ENCODE results near the gene RGP1. TPM values are rescaled to one million over a fixed set of nuclear protein-coding genes. Genes with fewer than 3 reads are reported as not detected.

RGP1 gene
- total RNA-seq, 1 donor: 18.5 TPM

- no peak for DNase-seq (ENCODE audit: insufficient read length, low spot score, missing footprints)
- no peak for TF ChIP-seq CTCF (IDR thresholded peaks at IDR 0.05; ENCODE audit: extremely low read depth, low read depth, low read length)
Observed at GRCh38 chr9:35771943-35772342, 22.9 kb downstream of the RGP1 start.

GRCh38 chr9:35774907-35775635 is 26.0 kb downstream of the RGP1 start:
- no peaks in the 10 kb centered on the region for H3K79me2 ChIP-seq (ENCODE audit: insufficient read depth, low read length)
- no peaks in the 10 kb centered on the region for H4K20me1 ChIP-seq (ENCODE audit: insufficient read depth, low read length)
- TF ChIP-seq CTCF (IDR thresholded peaks at IDR 0.05; ENCODE audit: extremely low read depth, low read depth, low read length): no peak
- no peak for DNase-seq (ENCODE audit: insufficient read length, low spot score, missing footprints)
- H3K27ac ChIP-seq (ENCODE audit: low read depth, low read length): no peak overlapping the region
- H2AFZ ChIP-seq (ENCODE audit: low read length): peak overlapping the region; percentile 44
- H3K27me3 ChIP-seq (ENCODE audit: insufficient read depth, low read length): peaks cover 20% of the 10 kb centered on the region
- H3K4me1 ChIP-seq (ENCODE audit: insufficient read depth, low read length): peaks cover 13% of the 10 kb centered on the region
- H3K4me3 ChIP-seq (ENCODE audit: insufficient read depth, low read length): no peak overlapping the region
- H3K9me3 ChIP-seq (ENCODE audit: low read depth, low read length): no peaks in the 10 kb centered on the region
- no peak overlapping the region for H3K4me2 ChIP-seq (ENCODE audit: insufficient read depth, low read length)
- H3K36me3 ChIP-seq (ENCODE audit: insufficient read depth, low read length): no peaks in the 10 kb centered on the region

More at GRCh38 chr9:35771943-35772342, 22.9 kb downstream of the RGP1 start:
- H3K4me3 ChIP-seq (ENCODE audit: insufficient read depth, low read length): no peak overlapping the region
- no peaks in the 10 kb centered on the region for H3K79me2 ChIP-seq (ENCODE audit: insufficient read depth, low read length)
- no peaks in the 10 kb centered on the region for H4K20me1 ChIP-seq (ENCODE audit: insufficient read depth, low read length)
- peaks cover 5% of the 10 kb centered on the region for H3K27me3 ChIP-seq (ENCODE audit: insufficient read depth, low read length)
- H3K36me3 ChIP-seq (ENCODE audit: insufficient read depth, low read length): no peaks in the 10 kb centered on the region
- no peak overlapping the region for H2AFZ ChIP-seq (ENCODE audit: low read length)
- H3K27ac ChIP-seq (ENCODE audit: low read depth, low read length): no peak overlapping the region
- no peaks in the 10 kb centered on the region for H3K9me3 ChIP-seq (ENCODE audit: low read depth, low read length)
- H3K4me2 ChIP-seq (ENCODE audit: insufficient read depth, low read length): no peak overlapping the region
- H3K4me1 ChIP-seq (ENCODE audit: insufficient read depth, low read length): peaks cover 13% of the 10 kb centered on the region

GRCh38 chr9:35776018-35776417 is 26.9 kb downstream of the RGP1 start:
- no peak overlapping the region for H2AFZ ChIP-seq (ENCODE audit: low read length)
- DNase-seq (ENCODE audit: insufficient read length, low spot score, missing footprints): no peak
- no peaks in the 10 kb centered on the region for H3K79me2 ChIP-seq (ENCODE audit: insufficient read depth, low read length)
- no peaks in the 10 kb centered on the region for H3K36me3 ChIP-seq (ENCODE audit: insufficient read depth, low read length)
- H3K4me1 ChIP-seq (ENCODE audit: insufficient read depth, low read length): peaks cover 9% of the 10 kb centered on the region
- H3K4me2 ChIP-seq (ENCODE audit: insufficient read depth, low read length): no peak overlapping the region
- H4K20me1 ChIP-seq (ENCODE audit: insufficient read depth, low read length): no peaks in the 10 kb centered on the region
- H3K9me3 ChIP-seq (ENCODE audit: low read depth, low read length): no peaks in the 10 kb centered on the region
- no peak for TF ChIP-seq CTCF (IDR thresholded peaks at IDR 0.05; ENCODE audit: extremely low read depth, low read depth, low read length)
- no peak overlapping the region for H3K4me3 ChIP-seq (ENCODE audit: insufficient read depth, low read length)
- peaks cover 27% of the 10 kb centered on the region for H3K27me3 ChIP-seq (ENCODE audit: insufficient read depth, low read length)
- H3K27ac ChIP-seq (ENCODE audit: low read depth, low read length): no peak overlapping the region

GRCh38 chr9:35778496-35778895 is 29.4 kb downstream of the RGP1 start:
- TF ChIP-seq CTCF (IDR thresholded peaks at IDR 0.05; ENCODE audit: extremely low read depth, low read depth, low read length): no peak
- Histone ChIP-seq H3K36me3 (ENCODE audit: insufficient read depth, low read length) (no peaks in the 10 kb centered on the region), H3K4me1 (ENCODE audit: insufficient read depth, low read length) (no peaks in the 10 kb centered on the region), H3K79me2 (ENCODE audit: insufficient read depth, low read length) (no peaks in the 10 kb centered on the region), H3K9me3 (ENCODE audit: low read depth, low read length) (no peaks in the 10 kb centered on the region), H2AFZ (ENCODE audit: low read length) (no peak overlapping the region), H3K27ac (ENCODE audit: low read depth, low read length) (no peak overlapping the region), H3K4me3 (ENCODE audit: insufficient read depth, low read length) (no peak overlapping the region), H4K20me1 (ENCODE audit: insufficient read depth, low read length) (no peaks in the 10 kb centered on the region), H3K27me3 (ENCODE audit: insufficient read depth, low read length) (peaks cover 30% of the 10 kb centered on the region), H3K4me2 (ENCODE audit: insufficient read depth, low read length) (no peak overlapping the region)
- no peak for DNase-seq (ENCODE audit: insufficient read length, low spot score, missing footprints)
